HFF-Myc (cell line): Measurements from ENCODE around the gene CD300LF.

Source experiments
- DNase-seq: peaks from one replicate; pipeline ENCODE4 v3.0.0-alpha.2; 2011; ENCODE audit warnings: low read depth; ENCODE audit errors: extremely low read depth
- H3K4me3 ChIP-seq: replicated peaks from 2 replicates; pipeline ENCODE4 v1.5.1; 2011; ENCODE audit warnings: low read depth, mild to moderate bottlenecking, control low read depth, low read length
- TF ChIP-seq, protein P1 (sequence below): IDR thresholded peaks from 2 replicates; pipeline ENCODE4 v1.5.1; 2012; ENCODE audit warnings: mild to moderate bottlenecking, low read depth, low read length, control low read depth; ENCODE audit errors: missing control alignments

Gene CD300LF

DNA sequence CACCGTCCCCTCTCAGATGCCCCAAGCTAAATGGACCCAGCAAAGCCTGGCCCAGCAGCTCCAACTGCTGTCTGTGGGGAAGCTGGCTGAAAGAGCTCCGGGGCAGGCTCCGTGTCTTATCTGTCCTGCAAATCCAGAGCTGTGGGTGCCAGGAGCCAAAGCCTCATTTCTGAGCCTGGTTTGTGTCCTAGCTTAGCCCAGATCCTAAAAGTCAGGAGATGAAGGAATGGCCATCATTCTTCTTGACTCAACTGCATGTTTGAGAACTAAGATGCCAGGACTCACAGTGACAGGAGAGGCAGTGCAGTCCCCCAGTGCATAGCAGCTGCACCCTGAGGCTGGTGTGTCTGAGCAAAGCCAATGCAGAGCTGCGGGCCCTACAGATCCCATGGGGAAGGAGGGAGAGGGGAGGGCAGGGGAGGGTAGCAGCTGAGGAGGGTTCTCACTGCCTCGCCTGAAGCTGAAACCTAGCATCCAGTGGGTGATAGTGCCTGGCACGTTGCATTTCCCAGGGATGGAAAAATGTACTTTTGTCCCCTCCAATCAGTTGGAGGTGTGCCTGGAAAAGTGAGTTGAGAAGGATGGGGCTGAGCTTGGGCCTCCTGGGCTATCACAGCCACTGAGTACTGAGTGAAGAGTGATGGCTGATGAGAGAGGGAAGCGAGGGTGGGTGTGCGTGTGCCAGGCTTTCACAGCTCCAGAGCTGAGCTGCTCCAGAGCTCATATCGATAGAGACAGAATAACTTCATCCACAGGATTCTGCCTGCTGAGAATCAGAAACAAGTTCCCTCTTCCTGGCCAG is 64.7 kb downstream of the CD300LF start:
- TF ChIP-seq, protein P1, sequence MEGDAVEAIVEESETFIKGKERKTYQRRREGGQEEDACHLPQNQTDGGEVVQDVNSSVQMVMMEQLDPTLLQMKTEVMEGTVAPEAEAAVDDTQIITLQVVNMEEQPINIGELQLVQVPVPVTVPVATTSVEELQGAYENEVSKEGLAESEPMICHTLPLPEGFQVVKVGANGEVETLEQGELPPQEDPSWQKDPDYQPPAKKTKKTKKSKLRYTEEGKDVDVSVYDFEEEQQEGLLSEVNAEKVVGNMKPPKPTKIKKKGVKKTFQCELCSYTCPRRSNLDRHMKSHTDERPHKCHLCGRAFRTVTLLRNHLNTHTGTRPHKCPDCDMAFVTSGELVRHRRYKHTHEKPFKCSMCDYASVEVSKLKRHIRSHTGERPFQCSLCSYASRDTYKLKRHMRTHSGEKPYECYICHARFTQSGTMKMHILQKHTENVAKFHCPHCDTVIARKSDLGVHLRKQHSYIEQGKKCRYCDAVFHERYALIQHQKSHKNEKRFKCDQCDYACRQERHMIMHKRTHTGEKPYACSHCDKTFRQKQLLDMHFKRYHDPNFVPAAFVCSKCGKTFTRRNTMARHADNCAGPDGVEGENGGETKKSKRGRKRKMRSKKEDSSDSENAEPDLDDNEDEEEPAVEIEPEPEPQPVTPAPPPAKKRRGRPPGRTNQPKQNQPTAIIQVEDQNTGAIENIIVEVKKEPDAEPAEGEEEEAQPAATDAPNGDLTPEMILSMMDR, result no peak
- DNase-seq, result no peak

GRCh38 chr17:74646231-74646630 is 66.5 kb downstream of the CD300LF start:
- no peak for DNase-seq
- TF ChIP-seq, protein P1, result peak; percentile 19
- no peak overlapping the region for H3K4me3 ChIP-seq

More for the DNA sequence above, 64.7 kb downstream of the CD300LF start:
- no peak overlapping the region for H3K4me3 ChIP-seq

DNA sequence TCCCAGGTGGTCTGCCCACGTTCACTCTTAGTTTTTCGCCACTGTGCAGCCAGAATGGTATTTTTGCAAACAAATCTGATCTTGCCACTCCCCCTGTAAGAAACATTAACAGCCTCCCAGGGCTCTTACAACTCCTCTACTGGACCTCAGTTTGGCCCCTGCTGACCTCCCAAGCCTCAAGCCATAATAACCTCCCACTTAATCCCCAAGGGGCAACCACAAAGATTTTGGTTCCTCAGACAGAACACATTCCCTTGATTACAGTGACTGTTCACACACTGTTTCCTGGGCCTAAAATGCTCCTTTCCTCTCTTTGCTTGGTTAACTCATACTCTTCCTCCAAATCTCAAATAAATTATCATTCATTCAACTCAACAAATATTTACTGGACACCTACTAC is 67.7 kb downstream of the CD300LF start:
- H3K4me3 ChIP-seq, result no peak overlapping the region
- DNase-seq, result no peak
- TF ChIP-seq, protein P1, result no peak

GRCh38 chr17:74644419-74644818 is 68.3 kb downstream of the CD300LF start:
- TF ChIP-seq, protein P1, result no peak

More at GRCh38 chr17:74644419-74644818, 68.3 kb downstream of the CD300LF start:
- H3K4me3 ChIP-seq, result no peak overlapping the region
- no peak for DNase-seq
